Osteoblast (primary cell): ENCODE measurements around the gene VTN. TPM values are rescaled to one million over a fixed set of nuclear protein-coding genes. Genes with fewer than 3 reads are reported as not detected.

Experiments
- DNase-seq: peaks from one replicate; pipeline ENCODE4 v3.0.0; 2011; ENCODE audit warnings: low spot score, mixed read lengths; ENCODE audit not compliant: insufficient read length; ENCODE audit errors: missing footprints
- H2AFZ ChIP-seq: 2 replicates; pipeline ENCODE4 v1.6.0; 2011; ENCODE audit warnings: mild to moderate bottlenecking, low read length
- H3K27ac ChIP-seq: 2 replicates; pipeline ENCODE4 v1.5.1; 2011; ENCODE audit warnings: mild to moderate bottlenecking, low read depth, low read length, moderate library complexity
- H3K27me3 ChIP-seq: 2 replicates; pipeline ENCODE4 v1.6.0; 2012; ENCODE audit warnings: mild to moderate bottlenecking, control low read depth, inconsistent platforms, low read length, moderate library complexity; ENCODE audit not compliant: insufficient read depth
- H3K36me3 ChIP-seq: 2 replicates; pipeline ENCODE4 v1.5.1; 2011; ENCODE audit warnings: mild to moderate bottlenecking, low read length, control low read depth, moderate library complexity; ENCODE audit not compliant: insufficient read depth
- H3K4me1 ChIP-seq: 2 replicates; pipeline ENCODE4 v1.5.1; 2011; ENCODE audit warnings: mild to moderate bottlenecking, low read length, control low read depth, moderate library complexity; ENCODE audit not compliant: insufficient read depth
- H3K4me2 ChIP-seq: 2 replicates; pipeline ENCODE4 v1.6.0; 2011; ENCODE audit warnings: mild to moderate bottlenecking, low read length; ENCODE audit not compliant: insufficient read depth
- H3K4me3 ChIP-seq: fragments of 200-600 bp; sonication (generic); 3 replicates; pipeline ENCODE4 v1.5.1; 2012; ENCODE audit warnings: mild to moderate bottlenecking, low read length, inconsistent platforms; ENCODE audit not compliant: insufficient read depth
- H3K79me2 ChIP-seq: 2 replicates; pipeline ENCODE4 v1.6.0; 2012; ENCODE audit warnings: mild to moderate bottlenecking, low read length, control low read depth, inconsistent platforms; ENCODE audit not compliant: insufficient read depth
- H3K9me3 ChIP-seq: 2 replicates; pipeline ENCODE4 v1.5.1; 2011; ENCODE audit warnings: low read depth, low read length, control low read depth
- H4K20me1 ChIP-seq: 2 replicates; pipeline ENCODE4 v1.6.0; 2012; ENCODE audit warnings: mild to moderate bottlenecking, low read length, control low read depth; ENCODE audit not compliant: insufficient read depth
- CTCF ChIP-seq: IDR thresholded peaks from 2 replicates; pipeline ENCODE4 v1.5.1; 2011; ENCODE audit warnings: mild to moderate bottlenecking, low read depth, low read length, moderate library complexity; ENCODE audit errors: extremely low read depth
- total RNA-seq: library from RNA; depleted of rRNA; stranded (reverse); fragments of >200 nt; gene quantifications from 2 replicates; pipeline ENCODE4 v1.2.3, GENCODE V29; 2012

The VTN gene
- total RNA-seq, 1 donor = not detected

GRCh38 chr17:28385406-28385805 lies 15.3 kb upstream of the VTN start:
- DNase-seq = no peak
- Histone ChIP-seq H3K36me3 (no peaks in the 10 kb centered on the region), H3K27me3 (no peaks in the 10 kb centered on the region), H3K4me2 (no peak overlapping the region), H3K9me3 (no peaks in the 10 kb centered on the region), H3K79me2 (no peaks in the 10 kb centered on the region), H3K4me1 (no peaks in the 10 kb centered on the region), H4K20me1 (peaks cover 3% of the 10 kb centered on the region), H3K27ac (no peak overlapping the region), H3K4me3 (no peak overlapping the region), H2AFZ (no peak overlapping the region)
- TF ChIP-seq CTCF = no peak

GRCh38 chr17:28385037-28385400 lies 14.9 kb upstream of the VTN start:
- Histone ChIP-seq H3K79me2 (no peaks in the 10 kb centered on the region), H3K9me3 (no peaks in the 10 kb centered on the region), H3K36me3 (no peaks in the 10 kb centered on the region), H3K4me3 (no peak overlapping the region), H3K4me2 (no peak overlapping the region), H3K4me1 (no peaks in the 10 kb centered on the region), H3K27me3 (no peaks in the 10 kb centered on the region), H2AFZ (no peak overlapping the region), H4K20me1 (peaks cover 3% of the 10 kb centered on the region), H3K27ac (no peak overlapping the region)
- no peak for TF ChIP-seq CTCF
- DNase-seq = no peak

- peak overlapping the region; percentile 36 for H3K4me2 ChIP-seq
- H4K20me1 ChIP-seq = no peaks in the 10 kb centered on the region
- H3K27ac ChIP-seq = no peak overlapping the region
- TF ChIP-seq CTCF = no peak
- H3K9me3 ChIP-seq = no peaks in the 10 kb centered on the region
- H3K4me1 ChIP-seq = no peaks in the 10 kb centered on the region
- H2AFZ ChIP-seq = no peak overlapping the region
- H3K27me3 ChIP-seq = no peaks in the 10 kb centered on the region
- DNase-seq = no peak
- H3K79me2 ChIP-seq = no peaks in the 10 kb centered on the region
- H3K36me3 ChIP-seq = no peaks in the 10 kb centered on the region
- peak overlapping the region; percentile 28 for H3K4me3 ChIP-seq
Measured at GRCh38 chr17:28384281-28385036, 14.4 kb upstream of the VTN start.

- H2AFZ ChIP-seq = no peak overlapping the region
- no peaks in the 10 kb centered on the region for H3K27me3 ChIP-seq
- H4K20me1 ChIP-seq = no peaks in the 10 kb centered on the region
- no peaks in the 10 kb centered on the region for H3K36me3 ChIP-seq
- H3K4me2 ChIP-seq = no peak overlapping the region
- TF ChIP-seq CTCF = no peak
- H3K79me2 ChIP-seq = no peaks in the 10 kb centered on the region
- H3K27ac ChIP-seq = no peak overlapping the region
- no peak overlapping the region for H3K4me3 ChIP-seq
- DNase-seq = no peak
- no peaks in the 10 kb centered on the region for H3K9me3 ChIP-seq
- no peaks in the 10 kb centered on the region for H3K4me1 ChIP-seq
Measured at GRCh38 chr17:28381141-28381825, 11.2 kb upstream of the VTN start.
